Kidney epithelial cell (primary cell): ENCODE results near the gene RCOR3. TPM values are rescaled to one million over a fixed set of nuclear protein-coding genes. Genes with fewer than 3 reads are reported as not detected.

Experiments used
- DNase-seq: peaks from one replicate; pipeline ENCODE4 v3.0.0-alpha.2; 2010; ENCODE audit warnings: low read depth
- H3K27me3 ChIP-seq: 2 replicates; pipeline ENCODE4 v1.6.0; 2011; ENCODE audit warnings: low read length; ENCODE audit not compliant: control insufficient read depth, insufficient read depth
- H3K36me3 ChIP-seq: 2 replicates; pipeline ENCODE4 v1.5.1; 2011; ENCODE audit warnings: low read length; ENCODE audit not compliant: control insufficient read depth, insufficient read depth
- H3K4me3 ChIP-seq: 2 replicates; pipeline ENCODE4 v1.5.1; 2011; ENCODE audit warnings: low read depth, mild to moderate bottlenecking, control low read depth, low read length
- CTCF ChIP-seq: IDR thresholded peaks from 2 replicates; pipeline ENCODE4 v1.5.1; 2011; ENCODE audit warnings: mild to moderate bottlenecking, moderate library complexity, low read length, control low read depth, inconsistent platforms; ENCODE audit not compliant: insufficient read depth, poor library complexity, severe bottlenecking
- total RNA-seq: library from RNA; depleted of rRNA; stranded (reverse); fragments of >200 nt; gene quantifications from 2 replicates; pipeline ENCODE4 v1.2.3, GENCODE V29; 2015

RCOR3 gene
- total RNA-seq, 1 donor from 2014 or later, result 29.0 TPM

DNA sequence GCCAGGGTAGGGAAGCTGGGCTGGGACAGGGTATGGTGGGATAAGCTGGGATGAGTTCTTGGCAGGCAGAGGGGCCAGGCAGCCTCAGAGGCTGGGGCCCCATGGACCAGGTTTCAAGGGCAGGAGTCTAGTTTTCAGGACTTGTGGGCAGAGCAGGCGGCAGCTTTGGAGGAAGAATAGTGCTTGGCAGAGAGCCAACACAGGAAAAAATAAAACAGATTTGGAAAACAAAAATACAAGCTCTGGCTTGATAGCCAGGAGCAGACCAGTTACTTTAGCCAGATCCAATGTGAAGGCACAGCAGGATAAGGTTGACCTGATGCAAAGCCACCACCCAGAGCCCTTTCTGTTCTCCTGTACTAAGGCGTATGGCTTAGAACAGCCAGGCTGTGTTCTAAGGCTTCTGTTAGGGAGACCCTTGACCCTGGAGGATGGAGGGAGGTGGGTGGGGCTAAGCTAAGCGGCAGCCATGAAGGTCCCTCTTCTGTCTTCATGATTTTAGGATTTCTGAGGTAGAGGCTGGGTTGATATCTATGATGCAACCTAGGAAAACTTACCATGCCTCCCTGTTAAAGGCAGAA is 73.0 kb downstream of the RCOR3 start:
- TF ChIP-seq CTCF, result no peak
- Histone ChIP-seq H3K4me3 (no peak overlapping the region), H3K36me3 (no peaks in the 10 kb centered on the region), H3K27me3 (no peaks in the 10 kb centered on the region)
- no peak for DNase-seq

- Histone ChIP-seq H3K4me3 (no peak overlapping the region), H3K36me3 (no peaks in the 10 kb centered on the region), H3K27me3 (no peaks in the 10 kb centered on the region)
Observed at GRCh38 chr1:211332830-211333229, 73.7 kb downstream of the RCOR3 start.

GRCh38 chr1:211333906-211334305 is 74.7 kb downstream of the RCOR3 start:
- TF ChIP-seq CTCF, result no peak
- H3K4me3 ChIP-seq, result no peak overlapping the region
- H3K27me3 ChIP-seq, result no peaks in the 10 kb centered on the region
- H3K36me3 ChIP-seq, result no peaks in the 10 kb centered on the region
- DNase-seq, result no peak

More at GRCh38 chr1:211332830-211333229, 73.7 kb downstream of the RCOR3 start:
- TF ChIP-seq CTCF, result no peak
- no peak for DNase-seq

GRCh38 chr1:211334986-211335385 is 75.8 kb downstream of the RCOR3 start:
- no peak for TF ChIP-seq CTCF
- Histone ChIP-seq H3K4me3 (no peak overlapping the region), H3K27me3 (no peaks in the 10 kb centered on the region), H3K36me3 (no peaks in the 10 kb centered on the region)
- no peak for DNase-seq

DNA sequence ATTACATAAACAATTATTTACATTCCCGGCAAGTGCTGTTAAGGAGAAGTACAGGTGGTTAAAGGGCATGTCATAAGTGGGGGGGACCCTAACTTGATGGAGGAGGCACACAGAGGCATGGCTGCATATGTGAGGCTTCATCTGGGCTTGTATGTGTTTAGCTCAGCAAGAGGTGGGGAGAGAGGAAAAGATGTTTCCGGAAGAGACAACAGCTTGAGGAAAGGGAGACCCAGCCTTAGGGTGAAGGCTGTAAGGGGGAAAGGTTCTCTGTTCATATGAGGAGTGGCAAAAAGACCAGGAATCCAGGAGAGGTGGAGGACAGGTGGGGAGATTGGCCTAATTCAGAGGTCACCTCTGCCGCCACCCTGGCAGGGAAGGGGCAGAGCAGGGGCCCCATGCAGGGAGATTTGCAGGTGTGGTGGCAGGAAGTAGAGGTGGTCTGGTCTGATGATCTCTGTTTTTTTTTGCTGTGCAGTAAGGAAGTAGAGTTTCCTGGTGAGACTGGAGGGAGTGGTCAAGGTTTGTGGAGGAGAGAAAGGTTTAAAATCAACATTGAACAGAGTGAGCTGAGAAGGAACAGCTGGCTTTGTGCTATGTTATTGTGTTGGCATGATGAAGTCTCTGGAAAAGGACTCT is 76.5 kb downstream of the RCOR3 start:
- H3K36me3 ChIP-seq, result no peaks in the 10 kb centered on the region
- TF ChIP-seq CTCF, result no peak
- no peak overlapping the region for H3K4me3 ChIP-seq
- no peak for DNase-seq
- H3K27me3 ChIP-seq, result no peaks in the 10 kb centered on the region

DNA sequence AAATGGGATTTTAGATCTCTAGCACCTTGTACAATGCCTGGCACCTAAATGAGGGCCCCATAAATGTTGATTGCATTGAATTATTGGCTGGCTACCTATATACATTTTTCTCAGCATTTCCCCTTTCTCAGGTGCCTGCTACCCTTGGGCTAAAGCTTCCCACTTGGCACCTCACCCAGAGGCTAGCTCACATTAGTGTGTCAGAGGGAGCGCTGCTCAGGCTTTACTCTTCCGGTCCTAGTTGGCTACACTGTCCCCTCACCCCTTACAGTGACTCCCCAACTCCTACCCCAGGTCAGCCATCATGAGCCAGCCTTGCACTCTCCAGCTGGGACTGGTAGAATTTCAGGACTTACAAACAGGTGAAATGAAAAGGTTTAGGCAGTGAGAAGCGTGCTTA is 77.0 kb downstream of the RCOR3 start:
- no peaks in the 10 kb centered on the region for H3K27me3 ChIP-seq
- no peak for DNase-seq
- H3K36me3 ChIP-seq, result no peaks in the 10 kb centered on the region
- no peak overlapping the region for H3K4me3 ChIP-seq
- TF ChIP-seq CTCF, result no peak
